IMR-90 (cell line): Measurements from ENCODE around the gene BCAR1. TPM values are rescaled to one million over a fixed set of nuclear protein-coding genes. Genes with fewer than 3 reads are reported as not detected.

Experiments
- ATAC-seq: fragments of 200-7000 bp; cut with Tn5 transposase; 2 replicates; pipeline ENCODE4 v1.9.1; 2020; ENCODE audit warnings: low read depth, mild to moderate bottlenecking, moderate library complexity
- BruUV-seq: library from RNA; stranded (reverse); fragments of 400-500 nt; replicated peaks from 2 replicates; lab custom pipeline; 2021; lab: Mats Ljungman, UMichigan
- CTCF ChIA-PET: fragments of 300-600 bp; formaldehyde crosslinking; extraction: SDS; loops from one replicate; lab custom pipeline; 2021; ENCODE audit warnings: antibody characterized with exemption; lab: Yijun Ruan, JAX
- POLR2A ChIA-PET: fragments of 300-600 bp; sonication (Branson Sonifier 250); formaldehyde crosslinking; loops from one replicate; lab custom pipeline; 2022; ENCODE audit warnings: antibody characterized with exemption; ENCODE audit not compliant: unreplicated experiment; lab: Charles Lee
- DNase-seq: peaks from one replicate; pipeline ENCODE4 v3.0.0; 2013
- H2AFZ ChIP-seq: replicated peaks from 2 replicates; pipeline ENCODE3; 2013; ENCODE audit warnings: low read length, mild to moderate bottlenecking; ENCODE audit not compliant: poor library complexity
- H2AK5ac ChIP-seq: 2 replicates; pipeline ENCODE4 v1.6.1; 2013; ENCODE audit warnings: low read depth, low read length, inconsistent platforms
- H2AK9ac ChIP-seq: replicated peaks from 2 replicates; pipeline ENCODE3; 2013; ENCODE audit warnings: mild to moderate bottlenecking, low read depth, low read length, moderate library complexity; ENCODE audit not compliant: poor library complexity
- H2BK120ac ChIP-seq: 2 replicates; pipeline ENCODE4 v1.6.1; 2013; ENCODE audit warnings: low read depth, low read length, inconsistent platforms
- H2BK15ac ChIP-seq: 3 replicates; pipeline ENCODE4 v1.6.1; 2013; ENCODE audit warnings: low read depth, low read length, inconsistent platforms
- H2BK20ac ChIP-seq: 2 replicates; pipeline ENCODE4 v1.6.1; 2013; ENCODE audit warnings: low read depth, mild to moderate bottlenecking, inconsistent platforms, low read length, moderate library complexity
- H2BK5ac ChIP-seq: 2 replicates; pipeline ENCODE4 v1.6.1; 2013; ENCODE audit warnings: mild to moderate bottlenecking, low read depth, low read length, inconsistent platforms; ENCODE audit not compliant: poor library complexity, severe bottlenecking
- H3K14ac ChIP-seq: replicated peaks from 2 replicates; pipeline ENCODE4 v1.6.1; 2013; ENCODE audit warnings: low read depth, low read length, inconsistent platforms
- H3K18ac ChIP-seq: 2 replicates; pipeline ENCODE4 v1.6.1; 2013; ENCODE audit warnings: low read depth, low read length, control low read depth
- H3K23ac ChIP-seq: 2 replicates; pipeline ENCODE4 v1.6.1; 2013; ENCODE audit warnings: low read depth, low read length, inconsistent platforms
- H3K27ac ChIP-seq: 2 replicates; pipeline ENCODE4 v1.5.1; 2013; ENCODE audit warnings: mild to moderate bottlenecking, control low read depth, low read length; ENCODE audit not compliant: insufficient read depth
- H3K27me3 ChIP-seq: 2 replicates; pipeline ENCODE4 v1.6.1; 2013; ENCODE audit warnings: low read length; ENCODE audit not compliant: control insufficient read depth, insufficient read depth
- H3K36me3 ChIP-seq: 2 replicates; pipeline ENCODE4 v1.6.1; 2013; ENCODE audit warnings: low read length, mixed read lengths; ENCODE audit not compliant: control insufficient read depth, insufficient read depth
- H3K4ac ChIP-seq: 2 replicates; pipeline ENCODE4 v1.6.1; 2013; ENCODE audit warnings: low read depth, low read length, inconsistent platforms
- H3K4me1 ChIP-seq: 2 replicates; pipeline ENCODE4 v1.6.1; 2013; ENCODE audit warnings: low read length, mixed read lengths; ENCODE audit not compliant: control insufficient read depth, insufficient read depth
- H3K4me2 ChIP-seq: 2 replicates; pipeline ENCODE4 v1.6.1; 2013; ENCODE audit warnings: low read depth, mild to moderate bottlenecking, control low read depth, low read length, moderate library complexity
- H3K4me3 ChIP-seq: 2 replicates; pipeline ENCODE4 v1.5.1; 2013; ENCODE audit warnings: low read depth, mild to moderate bottlenecking, control low read depth, low read length, moderate library complexity; ENCODE audit not compliant: insufficient read depth
- H3K56ac ChIP-seq: 2 replicates; pipeline ENCODE4 v1.6.1; 2013; ENCODE audit warnings: low read length, inconsistent platforms; ENCODE audit not compliant: insufficient read depth; ENCODE audit errors: extremely low read depth
- H3K79me1 ChIP-seq, 2 experiments: 2 replicates each; pipeline ENCODE4 v1.6.1; 2013; ENCODE audit warnings: low read length in 2 of 2, inconsistent platforms in 1 of 2, low read depth in 1 of 2
- H3K9ac ChIP-seq: 2 replicates; pipeline ENCODE4 v1.6.1; 2013; ENCODE audit warnings: low read depth, low read length, control low read depth
- H3K9me1 ChIP-seq: 2 replicates; pipeline ENCODE4 v1.6.1; 2013; ENCODE audit warnings: low read length, inconsistent platforms; ENCODE audit not compliant: insufficient read depth
- H3K9me3 ChIP-seq: 2 replicates; pipeline ENCODE4 v1.6.1; 2013; ENCODE audit warnings: low read length; ENCODE audit not compliant: control insufficient read depth, insufficient read depth
- H4K20me1 ChIP-seq: 2 replicates; pipeline ENCODE4 v1.6.1; 2013; ENCODE audit warnings: low read length, inconsistent platforms; ENCODE audit not compliant: insufficient read depth
- H4K5ac ChIP-seq: 2 replicates; pipeline ENCODE4 v1.6.1; 2013; ENCODE audit warnings: mild to moderate bottlenecking, low read depth, low read length, control low read depth
- H4K8ac ChIP-seq, 2 experiments: 2 replicates each; pipeline ENCODE4 v1.6.1; 2013; ENCODE audit warnings: low read depth in 2 of 2, low read length in 2 of 2, control low read depth in 1 of 2, inconsistent platforms in 1 of 2
- H4K91ac ChIP-seq: 2 replicates; pipeline ENCODE4 v1.6.1; 2013; ENCODE audit warnings: low read depth, low read length, inconsistent platforms; ENCODE audit not compliant: insufficient read depth
- BHLHE40 ChIP-seq: fragments of 150-350 bp; IDR thresholded peaks from 2 replicates; pipeline ENCODE4 v1.6.1; 2016; ENCODE audit warnings: mild to moderate bottlenecking, low read depth, low read length
- CEBPB ChIP-seq: IDR thresholded peaks from 2 replicates; pipeline ENCODE4 v1.6.1; 2012; ENCODE audit warnings: low read depth, low read length, improper control_type of control experiment
- CHD1 ChIP-seq: IDR thresholded peaks from 2 replicates; pipeline ENCODE4 v1.6.1; 2012; ENCODE audit warnings: low read depth, low read length, improper control_type of control experiment
- CTCF ChIP-seq: conservative IDR thresholded peaks from 2 replicates; pipeline ENCODE4 v1.5.1; 2012; ENCODE audit warnings: mild to moderate bottlenecking, low read depth, low read length, improper control_type of control experiment
- ELK1 ChIP-seq: fragments of 150-350 bp; IDR thresholded peaks from 2 replicates; pipeline ENCODE4 v1.6.1; 2016; ENCODE audit warnings: low read depth, mild to moderate bottlenecking, low read length, moderate library complexity, borderline replicate concordance
- FOS ChIP-seq: fragments of 150-350 bp; IDR thresholded peaks from 2 replicates; pipeline ENCODE4 v1.6.1; 2016; ENCODE audit warnings: low read depth, low read length
- MAFK ChIP-seq: IDR thresholded peaks from 2 replicates; pipeline ENCODE4 v1.6.1; 2012; ENCODE audit warnings: low read depth, low read length, improper control_type of control experiment
- MAZ ChIP-seq: IDR thresholded peaks from 2 replicates; pipeline ENCODE4 v1.6.1; 2012; ENCODE audit warnings: low read depth, mild to moderate bottlenecking, low read length, improper control_type of control experiment, moderate library complexity, borderline replicate concordance
- MXI1 ChIP-seq: IDR thresholded peaks from 2 replicates; pipeline ENCODE4 v1.6.1; 2012; ENCODE audit warnings: low read depth, mild to moderate bottlenecking, low read length, moderate library complexity, borderline replicate concordance
- NFE2L2 ChIP-seq: fragments of 150-350 bp; IDR thresholded peaks from 2 replicates; pipeline ENCODE4 v1.6.1; 2016; ENCODE audit warnings: low read depth, mild to moderate bottlenecking, low read length
- POLR2A ChIP-seq: IDR thresholded peaks from 2 replicates; pipeline ENCODE4 v1.6.1; 2012; ENCODE audit warnings: mild to moderate bottlenecking, low read depth, low read length
- RCOR1 ChIP-seq: IDR thresholded peaks from 2 replicates; pipeline ENCODE4 v1.6.1; 2012; ENCODE audit warnings: mild to moderate bottlenecking, low read length, improper control_type of control experiment; ENCODE audit not compliant: insufficient replicate concordance
- RFX5 ChIP-seq: IDR thresholded peaks from 2 replicates; pipeline ENCODE4 v1.8.0; 2012; ENCODE audit warnings: low read depth, mild to moderate bottlenecking, low read length, moderate library complexity
- SMC3 ChIP-seq: fragments of 150-350 bp; IDR thresholded peaks from 2 replicates; pipeline ENCODE4 v1.6.1; 2016; ENCODE audit warnings: low read depth, mild to moderate bottlenecking, antibody characterized with exemption, low read length, moderate library complexity
- USF2 ChIP-seq: fragments of 150-350 bp; IDR thresholded peaks from 2 replicates; pipeline ENCODE4 v1.6.1; 2017; ENCODE audit warnings: mild to moderate bottlenecking, antibody characterized with exemption, low read length, low read depth
- WGBS, 2 experiments: methylation state at CpG; one replicate each; pipeline versions ENCODE4 v1.1.5 to v1.1.7; 2013; ENCODE audit warnings: missing lambda C conversion rate in 2 of 2; ENCODE audit not compliant: insufficient read length in 1 of 2; ENCODE audit errors: extremely low coverage in 2 of 2; 5-methylcytosine and 5-hydroxymethylcytosine counted together
- dilution Hi-C: fragments of 300-500 bp; cut with HindIII; formaldehyde crosslinking; loops from one replicate; pipeline ENCODE4 v1.14.3; 2018; ENCODE audit warnings: low sequenced_read_pairs; ENCODE audit not compliant: unreplicated experiment
- in situ Hi-C: fragments of 300-500 bp; cut with MboI; formaldehyde crosslinking; loops from 3 replicates; pipeline ENCODE4 v1.14.3; 2019; ENCODE audit warnings: low sequenced_read_pairs, inconsistent platforms, mixed read lengths
- intact Hi-C: fragments of 100-400 bp; cut with micrococcal nuclease; formaldehyde crosslinking; loops from 2 replicates; pipeline ENCODE4 v1.10.0; 2022
- polyA plus RNA-seq, 3 experiments: library from polyadenylated mRNA; depleted of rRNA; stranded (reverse); fragments of >200 nt; gene quantifications; 2 replicates each; pipeline ENCODE4 v1.2.3, GENCODE V29; 2012; ENCODE audit warnings: low replicate concordance in 1 of 3
- total RNA-seq: library from RNA; depleted of rRNA; stranded (reverse); fragments of >200 nt; gene quantifications from 2 replicates; pipeline ENCODE4 v1.2.3, GENCODE V29; 2012

Gene BCAR1
- total and polyA plus RNA-seq, 2 of the 4 experiments (the other 2 are of a cell fraction), result 18.1 to 99.4 TPM

GRCh38 chr16:75263963-75264445 is 12.6 kb upstream of the BCAR1 start:
- peak overlapping the region; percentile 76; the same call in 1 of the 2 replicates for H4K91ac ChIP-seq
- H2AFZ ChIP-seq, result peak overlapping the region; percentile 70
- H3K14ac ChIP-seq, result peak overlapping the region; percentile 92
- no peak overlapping the region for H4K5ac ChIP-seq
- ATAC-seq (peak; percentile 12), DNase-seq (no peak)
- peak overlapping the region; percentile 97 for H3K27ac ChIP-seq
- H2BK20ac ChIP-seq, result peak overlapping the region; percentile 64
- peak overlapping the region; percentile 96 for H3K4ac ChIP-seq
- H3K9me3 ChIP-seq, result no peaks in the 10 kb centered on the region
- dilution Hi-C loops, result no loop called here
- ChIA-PET CTCF (no interaction called here), POLR2A (interaction anchor here (0.5 kb wide), 1 partner anchor 18 kb away, joined by 3 read pairs; no protein-coding TSS in a partner anchor)
- peak overlapping the region; percentile 40; the same call in 1 of the 3 replicates for H2BK15ac ChIP-seq
- H3K4me2 ChIP-seq, result peak overlapping the region; percentile 93
- H2AK5ac ChIP-seq, result peak overlapping the region; percentile 47
- peak overlapping the region; percentile 92 for H3K23ac ChIP-seq
- H3K9ac ChIP-seq, result peak overlapping the region; percentile 92
- H4K20me1 ChIP-seq, result peaks cover 59% of the 10 kb centered on the region
- peaks cover 5 to 66% of the 10 kb centered on the region in 2 experiments; a peak in 3 of 4 replicates for H3K79me1 ChIP-seq
- peak overlapping the region; percentile 22 for H3K56ac ChIP-seq
- BruUV-seq, result TSS peak; percentile 8
- peak overlapping the region; percentile 59 for H2AK9ac ChIP-seq
- H3K4me1 ChIP-seq, result peaks cover 45% of the 10 kb centered on the region
- H4K8ac ChIP-seq, result peak overlapping the region; percentile 42; a peak in 3 of 4 replicates
- peaks cover 40% of the 10 kb centered on the region for H3K9me1 ChIP-seq
- peak overlapping the region; percentile 85 for H2BK5ac ChIP-seq
- 30% methylated on average over 2 of the region's 8 CpGs; no CpG with 5 or more reads in 1 of the 2 experiments for WGBS, 2 experiments
- peak overlapping the region; percentile 66 for H2BK120ac ChIP-seq
- TF ChIP-seq ELK1 (no peak), POLR2A (no peak), CTCF (no peak), CEBPB (no peak), FOS (no peak), MAFK (no peak), RFX5 (no peak), SMC3 (no peak), BHLHE40 (no peak), MXI1 (no peak), USF2 (no peak), RCOR1 (no peak), MAZ (no peak), NFE2L2 (no peak), CHD1 (no peak)
- H3K18ac ChIP-seq, result peak overlapping the region; percentile 3; the same call in 1 of the 2 replicates
- peak overlapping the region; percentile 94 for H3K4me3 ChIP-seq
- H3K36me3 ChIP-seq, result peaks cover 5% of the 10 kb centered on the region; the same call in 1 of the 2 replicates
- H3K27me3 ChIP-seq, result no peaks in the 10 kb centered on the region
- in situ Hi-C loops, result no loop called here
- intact Hi-C loops, result loop anchor here (1.0 kb wide), 1 partner anchor 121 kb away; no protein-coding TSS in a partner anchor
